HG03108 (cell line): ENCODE results near the gene ZNF75A.

Experiments
- ATAC-seq: cut with Tn5 transposase; IDR thresholded peaks from one replicate; pipeline ENCODE4 v1.9.1; 2021; ENCODE audit warnings: moderate library complexity; ENCODE audit not compliant: unreplicated experiment

The ZNF75A gene

GRCh38 chr16:3364774-3365427 lies 59.6 kb downstream of the ZNF75A start:
- no peak for ATAC-seq
